HepG2 (cell line): ENCODE results near the gene NACC2. TPM values are rescaled to one million over a fixed set of nuclear protein-coding genes. Genes with fewer than 3 reads are reported as not detected.
A peak's percentile ranks its signal among the peaks of the same experiment; 100 is the strongest.

ENCODE experiments used
- DDIT3 ChIP-seq: sonication (generic); formaldehyde crosslinking; IDR thresholded peaks from 2 replicates; pipeline ENCODE4 v1.4.0; 2020; ENCODE audit warnings: mild to moderate bottlenecking, missing genetic modification reagents
- HNF4G ChIP-seq, 2 experiments: sonication (generic) in 1 of 2; formaldehyde crosslinking in 1 of 2; IDR thresholded peaks; 2 replicates each; pipeline versions ENCODE4 v1.4.0 to v1.6.1; 2011 to 2020; ENCODE audit warnings: borderline replicate concordance in 2 of 2, low read depth in 2 of 2, mild to moderate bottlenecking in 2 of 2, low read length in 1 of 2, missing genetic modification reagents in 1 of 2, moderate library complexity in 1 of 2
- MEIS1 ChIP-seq: sonication (generic); formaldehyde crosslinking; IDR thresholded peaks from 2 replicates; pipeline ENCODE4 v1.9.0; 2021; ENCODE audit warnings: mild to moderate bottlenecking, missing genetic modification reagents, moderate library complexity, borderline replicate concordance
- PHF8 ChIP-seq: sonication (generic); formaldehyde crosslinking; IDR thresholded peaks from 2 replicates; pipeline ENCODE4 v1.5.0; 2020; ENCODE audit warnings: missing genetic modification reagents
- RARG ChIP-seq: sonication (generic); formaldehyde crosslinking; IDR thresholded peaks from 2 replicates; pipeline ENCODE4 v1.4.0; 2020; ENCODE audit warnings: low read depth, mild to moderate bottlenecking, missing genetic modification reagents
- RFXANK ChIP-seq: IDR thresholded peaks from 2 replicates; pipeline ENCODE4 v1.6.1; 2016
- SALL2 ChIP-seq: sonication (generic); formaldehyde crosslinking; IDR thresholded peaks from 2 replicates; pipeline ENCODE4 v1.8.1; 2023; ENCODE audit warnings: mild to moderate bottlenecking, missing genetic modification reagents, inconsistent platforms
- SIN3A ChIP-seq: IDR thresholded peaks from 2 replicates; pipeline ENCODE4 v1.6.1; 2011; ENCODE audit warnings: low read depth, mild to moderate bottlenecking, control low read depth, low read length, borderline replicate concordance
- U2AF2 ChIP-seq: fragments of 200-400 bp; formaldehyde crosslinking; IDR thresholded peaks from 2 replicates; pipeline ENCODE4 v1.6.1; 2017; ENCODE audit warnings: low read depth, mild to moderate bottlenecking, low read length
- ZBTB14 ChIP-seq: sonication (generic); formaldehyde crosslinking; IDR thresholded peaks from 2 replicates; pipeline ENCODE4 v1.4.0; 2020; ENCODE audit warnings: missing genetic modification reagents
- ZNF101 ChIP-seq: sonication (generic); formaldehyde crosslinking; IDR thresholded peaks from 2 replicates; pipeline ENCODE4 v1.4.0; 2020; ENCODE audit warnings: mild to moderate bottlenecking, low read depth, missing genetic modification reagents, borderline replicate concordance
- ZNF3 ChIP-seq: IDR thresholded peaks from 2 replicates; pipeline ENCODE4 v1.7.0; 2017; ENCODE audit warnings: inconsistent platforms
- ZNF567 ChIP-seq: sonication (generic); formaldehyde crosslinking; IDR thresholded peaks from 2 replicates; pipeline ENCODE4 v1.8.1; 2023; ENCODE audit warnings: mild to moderate bottlenecking, missing genetic modification reagents, borderline replicate concordance
- polyA plus RNA-seq, 8 experiments: library from polyadenylated mRNA; depleted of rRNA in 3 of 8; stranded (reverse) in 7 of 8; unstranded in 1 of 8; fragments of >200 nt; fragmentation: Illumina TruSeq in 4 of 8; extraction: Trizol in 4 of 8; gene quantifications; 2 replicates each; pipeline versions ENCODE4 v1.2.1 to v1.2.3, GENCODE V29; 2011 to 2016; ENCODE audit warnings: low read depth in 4 of 8, missing spikeins in 1 of 8, mixed read lengths in 1 of 8; ENCODE audit not compliant: insufficient read depth in 1 of 8
- total RNA-seq, 5 experiments: library from RNA; depleted of rRNA; stranded (reverse); fragments of >200 nt; fragmentation: Illumina TruSeq; extraction: Trizol; gene quantifications; 2 replicates each; pipeline ENCODE4 v1.2.3, GENCODE V29; 2016; ENCODE audit warnings: low read depth in 1 of 5

The NACC2 gene
- total and polyA plus RNA-seq, 2 of the 13 experiments (the other 11 are each of a cell fraction or from before 2014, with no cell fraction given) = 5.9 to 12.3 TPM

- TF ChIP-seq ZNF101 (CRISPR knock-in tag) = no peak
- no peak for TF ChIP-seq ZNF567 (CRISPR knock-in tag)
- no peak for TF ChIP-seq ZNF3 (CRISPR knock-in tag)
- no peak for TF ChIP-seq MEIS1 (CRISPR knock-in tag)
- no peak for TF ChIP-seq HNF4G (IDR thresholded peaks at IDR 0.05; ENCODE audit: borderline replicate concordance, low read depth, low read length)
- no peak for TF ChIP-seq HNF4G (CRISPR knock-in tag; IDR thresholded peaks at IDR 0.05; ENCODE audit: borderline replicate concordance, low read depth)
- no peak for TF ChIP-seq RFXANK
- no peak; the same call in 1 of the 2 replicates for TF ChIP-seq ZBTB14
- no peak for TF ChIP-seq SALL2 (CRISPR knock-in tag)
- TF ChIP-seq SIN3A = peak; percentile 48; the same call in 1 of the 2 replicates
- TF ChIP-seq RARG (CRISPR knock-in tag) = no peak
- no peak for TF ChIP-seq U2AF2
- peak; percentile 45; the same call in 1 of the 2 replicates for TF ChIP-seq PHF8 (CRISPR knock-in tag)
- no peak for TF ChIP-seq DDIT3 (CRISPR knock-in tag)
Measured at GRCh38 chr9:136117916-136118319, 22.8 kb upstream of the NACC2 start (continued).
